HUDEP-2 (cell line): ENCODE measurements around the gene TBC1D24.

Experiments used
- DNase-seq, 76 experiments: peaks; one replicate each; lab custom pipeline; 2025; ENCODE audit not compliant: unreplicated experiment in 76 of 76; lab: John Stamatoyannopoulos, UW

The TBC1D24 gene

GRCh38 chr16:2449118-2449517 lies 25.8 kb upstream of the TBC1D24 start:
- DNase-seq = no peak

GRCh38 chr16:2450535-2450934 lies 24.4 kb upstream of the TBC1D24 start:
- DNase-seq = no peak

GRCh38 chr16:2450975-2451381 lies 23.9 kb upstream of the TBC1D24 start:
- DNase-seq = no peak

- no peak for DNase-seq
Measured at GRCh38 chr16:2451851-2452320, 23.0 kb upstream of the TBC1D24 start.

GRCh38 chr16:2452650-2453049 lies 22.3 kb upstream of the TBC1D24 start:
- no peak for DNase-seq

- DNase-seq = no peak
Measured at GRCh38 chr16:2455081-2455845, 19.7 kb upstream of the TBC1D24 start.

- no peak for DNase-seq
Measured at GRCh38 chr16:2456551-2457153, 18.3 kb upstream of the TBC1D24 start.

GRCh38 chr16:2457267-2457666 lies 17.7 kb upstream of the TBC1D24 start:
- DNase-seq = no peak

GRCh38 chr16:2457946-2458345 lies 17.0 kb upstream of the TBC1D24 start:
- DNase-seq = no peak

- no peak for DNase-seq
Measured at GRCh38 chr16:2458887-2459646, 15.9 kb upstream of the TBC1D24 start.

GRCh38 chr16:2459647-2460390 lies 15.1 kb upstream of the TBC1D24 start, which contains the start of gene TEDC2:
Gene TEDC2 (plus strand): TSS chr16:2460109. CDS start chr16:2460145, 36 bp downstream.
- peak in 75 of 76 experiments; percentile 30 to 98 (median 94) for DNase-seq

- no peak for DNase-seq
Measured at GRCh38 chr16:2460391-2460713, 14.6 kb upstream of the TBC1D24 start.

- no peak for DNase-seq
Measured at GRCh38 chr16:2460916-2461315, 14.0 kb upstream of the TBC1D24 start.

- DNase-seq = no peak
Measured at GRCh38 chr16:2462031-2462866, 12.7 kb upstream of the TBC1D24 start.

GRCh38 chr16:2464333-2464732 lies 10.6 kb upstream of the TBC1D24 start:
- no peak for DNase-seq

- peak in 9 of 76 experiments; percentile 12 to 32 (median 24) for DNase-seq
Measured at GRCh38 chr16:2465653-2466415, 9.1 kb upstream of the TBC1D24 start.

GRCh38 chr16:2466667-2467527 lies 8.0 kb upstream of the TBC1D24 start:
- DNase-seq = no peak

- peak in 66 of 76 experiments; percentile 27 to 83 (median 67) for DNase-seq
Measured at GRCh38 chr16:2467528-2468232, 7.2 kb upstream of the TBC1D24 start.
